NCI-H2029 treated with DMSO at 0.1 percent for 48 hours (cell line): ENCODE measurements around the gene RAB38.

Experiments used
- DNase-seq: peaks from one replicate; lab custom pipeline; 2025; lab: John Stamatoyannopoulos, UW

RAB38 gene

DNA sequence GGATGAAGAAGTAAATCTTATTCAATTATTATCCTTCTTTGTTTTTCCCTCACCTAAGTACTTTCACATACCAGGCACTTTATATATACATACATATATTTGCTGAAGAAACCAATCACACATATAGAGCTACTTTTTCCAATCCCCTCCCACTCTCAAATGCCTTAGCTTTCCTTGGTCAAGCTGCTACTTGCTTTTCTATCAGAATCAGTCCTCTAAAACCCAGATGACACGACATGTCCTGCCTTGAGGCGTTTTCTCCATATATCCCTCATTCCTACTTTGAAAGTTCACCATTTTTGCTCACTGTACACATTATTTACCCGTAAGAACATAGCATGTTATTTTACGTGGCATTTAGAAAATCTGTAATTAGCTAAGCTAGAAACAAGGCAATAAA is 5.4 kb downstream of the RAB38 start:
- DNase-seq, result no peak

DNA sequence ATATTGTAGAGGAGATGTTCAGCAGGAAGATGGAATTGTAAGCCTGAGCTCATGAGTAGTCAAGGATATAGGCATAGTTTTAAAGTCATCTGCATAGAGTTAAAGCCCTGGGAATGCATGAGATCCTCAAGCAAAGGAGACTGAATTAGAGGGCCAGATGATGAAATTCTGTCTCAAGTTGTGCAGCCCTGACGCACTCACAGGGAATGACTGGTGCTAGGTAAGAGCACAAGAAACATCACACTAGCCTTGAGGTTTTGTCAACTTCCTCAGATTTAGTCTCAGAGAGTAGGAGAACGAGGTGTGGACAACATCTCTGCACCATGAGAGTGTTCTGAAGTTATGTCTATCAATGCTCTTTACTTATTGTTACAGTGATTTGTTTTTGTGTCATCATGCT is 5.8 kb downstream of the RAB38 start:
- no peak for DNase-seq

DNA sequence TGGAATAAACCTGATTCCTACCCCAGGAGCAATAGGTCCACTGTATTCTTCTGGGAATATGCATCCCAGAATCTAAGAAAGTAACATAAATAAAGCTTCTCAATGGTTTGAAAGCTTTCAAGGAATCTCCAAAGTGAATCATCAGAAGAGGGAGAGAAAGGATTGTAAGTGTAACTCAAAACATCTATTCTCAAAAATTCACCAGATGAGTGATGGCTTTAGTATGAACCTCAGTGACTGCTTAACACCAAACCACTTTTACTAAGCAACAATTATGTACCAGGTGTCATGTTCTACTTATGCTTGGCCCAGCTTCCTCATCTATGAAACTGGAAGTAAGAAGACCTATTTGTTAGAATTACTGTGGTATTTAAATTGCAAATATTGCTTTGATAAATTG is 7.4 kb downstream of the RAB38 start:
- DNase-seq, result no peak

DNA sequence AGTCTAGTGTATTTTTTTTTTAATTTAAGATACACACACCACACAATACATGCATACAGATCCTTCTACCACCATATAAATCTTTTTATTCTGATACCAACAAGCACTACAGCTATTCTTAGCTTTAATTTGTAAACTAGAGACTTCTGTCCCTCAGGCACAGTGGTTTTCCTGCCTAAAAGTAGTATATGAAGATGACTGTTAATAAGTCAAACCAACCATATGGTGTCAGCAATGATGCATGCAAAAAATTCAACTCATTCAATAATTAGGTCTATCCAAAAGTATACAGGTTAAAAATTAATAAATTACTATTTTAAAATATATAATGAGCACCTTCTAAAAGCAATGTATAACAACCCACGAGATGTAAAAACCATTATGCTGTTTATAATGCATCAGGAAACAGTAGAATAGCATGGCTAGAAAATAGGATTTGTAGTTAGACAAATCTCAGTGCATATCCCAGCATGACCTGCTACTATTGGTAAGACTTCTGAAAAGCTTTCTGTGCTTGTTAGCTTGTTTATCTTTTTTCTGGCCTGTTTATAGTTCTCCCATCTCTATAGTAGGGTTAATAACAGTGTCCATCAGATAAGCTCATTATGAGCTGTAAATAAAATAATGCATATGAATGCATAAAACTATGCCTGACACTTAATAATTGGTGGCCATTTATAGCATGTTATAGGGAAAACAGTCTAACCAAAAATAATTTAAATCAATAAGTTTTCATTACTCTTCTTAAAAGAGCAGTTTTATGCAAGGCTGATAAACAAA is 10.2 kb downstream of the RAB38 start:
- no peak for DNase-seq

DNA sequence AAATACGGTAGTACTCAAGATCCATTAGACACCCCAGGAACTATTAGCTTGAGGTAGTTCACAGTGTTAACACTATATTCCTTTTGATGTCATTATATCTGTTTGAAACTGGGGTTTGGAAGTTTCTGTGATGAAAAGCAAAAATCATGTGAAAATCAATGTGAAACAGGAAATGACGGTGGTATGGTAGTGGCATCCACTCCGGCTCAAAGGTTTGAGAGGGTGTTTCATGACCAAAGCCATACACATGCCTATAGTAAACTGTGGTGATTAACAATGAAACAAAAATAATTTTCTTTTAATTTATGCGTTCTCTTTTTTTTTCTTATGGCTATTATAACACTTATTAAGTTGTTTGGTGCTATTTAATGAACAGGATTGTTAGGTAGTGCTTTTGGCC is 10.9 kb downstream of the RAB38 start:
- DNase-seq, result no peak

DNA sequence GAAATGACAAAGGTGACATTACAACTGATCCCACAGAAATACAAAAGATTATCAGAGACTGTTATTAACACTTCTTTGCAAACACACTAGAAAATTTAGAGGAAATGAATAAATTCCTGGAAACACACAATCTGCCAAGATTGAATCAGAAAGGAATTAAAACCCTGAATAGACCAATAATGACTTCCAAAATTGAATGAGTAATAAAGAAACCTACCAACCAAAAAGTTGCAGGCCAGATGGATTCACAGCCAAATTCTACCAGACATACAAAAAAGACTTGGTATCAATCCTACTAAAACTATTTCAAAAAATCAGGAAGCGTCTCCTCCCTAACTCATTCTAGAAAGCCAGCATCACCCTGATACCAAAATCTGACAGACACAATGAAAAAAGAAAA is 17.2 kb downstream of the RAB38 start:
- DNase-seq, result no peak

DNA sequence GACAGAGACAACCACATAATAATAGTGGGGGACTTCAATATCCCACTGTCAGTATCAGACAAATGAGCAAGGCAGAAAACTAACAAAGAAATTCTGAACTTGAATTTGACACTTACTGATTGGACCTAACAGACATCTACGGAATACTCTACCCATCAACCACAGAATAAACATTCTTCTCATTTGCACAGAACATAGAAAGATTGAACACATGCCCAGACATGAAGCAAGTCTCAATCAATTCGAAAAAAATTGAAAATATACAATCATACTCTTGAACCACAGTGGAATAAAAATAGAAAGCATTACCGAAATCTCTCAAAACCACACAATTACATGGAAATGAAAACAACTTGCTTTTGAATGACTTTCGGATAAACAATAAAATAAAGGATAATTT is 17.9 kb downstream of the RAB38 start:
- no peak for DNase-seq

DNA sequence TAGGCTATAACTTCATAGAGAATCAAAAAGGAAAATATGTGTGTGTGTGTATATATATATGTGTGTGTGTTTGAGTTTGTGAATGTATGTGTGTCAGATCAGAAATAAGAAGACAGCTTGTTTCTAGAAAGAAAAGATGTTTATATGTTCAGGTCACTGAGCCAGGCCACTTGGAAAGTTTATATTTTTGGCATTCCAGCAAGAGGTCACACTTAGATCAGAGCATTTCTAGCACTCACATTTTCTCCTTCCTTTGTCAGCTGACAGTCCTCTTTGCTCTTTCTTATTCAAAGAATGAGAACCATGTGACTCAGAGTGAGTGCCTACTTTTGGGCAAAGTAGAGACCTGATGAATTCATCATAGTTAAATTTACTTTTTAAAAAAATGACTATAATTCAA is 22.9 kb downstream of the RAB38 start:
- DNase-seq, result no peak

DNA sequence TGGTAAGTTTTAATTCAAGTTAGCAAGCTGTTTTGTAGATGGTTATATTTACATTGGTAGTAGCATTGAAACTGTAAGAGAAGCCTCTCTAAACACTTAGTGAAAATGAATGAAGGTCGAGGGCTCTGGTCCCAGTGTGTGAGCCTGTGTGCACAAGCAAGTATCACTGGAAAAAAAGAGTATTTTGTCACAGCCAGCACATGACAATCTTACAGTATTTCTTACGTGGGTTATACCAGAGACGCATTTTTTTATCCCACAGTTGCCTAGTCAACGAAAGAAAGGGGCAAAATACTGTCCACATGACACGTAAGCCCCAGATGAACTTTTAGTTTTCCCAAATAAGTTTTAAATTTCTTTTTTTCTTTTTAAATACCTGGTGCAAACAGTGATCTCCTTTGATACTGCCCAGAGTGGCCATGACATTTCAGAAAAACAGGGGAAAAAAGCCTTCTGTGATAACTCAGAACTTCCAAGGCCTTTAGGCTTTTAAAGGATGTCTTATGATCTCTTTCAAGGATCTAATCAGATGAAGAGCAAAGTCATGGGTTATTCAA is 23.5 kb downstream of the RAB38 start:
- no peak for DNase-seq

DNA sequence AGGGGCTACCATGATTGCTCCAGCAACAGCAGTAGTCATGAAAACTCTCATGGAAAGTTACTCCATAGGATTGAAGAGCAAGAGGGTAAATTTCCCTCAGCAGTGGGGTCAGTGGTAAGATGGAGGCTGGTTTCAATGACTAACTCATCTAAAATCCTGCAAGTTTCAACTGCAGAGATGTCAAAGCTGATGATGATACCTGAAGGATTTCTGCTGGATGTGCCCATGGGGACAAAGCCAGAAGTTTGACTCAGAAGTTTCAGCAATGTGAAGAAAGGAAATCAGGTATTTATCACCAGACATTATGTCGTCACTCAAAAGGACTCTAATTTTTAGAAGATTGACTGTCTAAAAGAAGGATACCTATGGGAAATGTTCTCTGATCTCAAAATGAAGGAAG is 29.1 kb downstream of the RAB38 start:
- no peak for DNase-seq

DNA sequence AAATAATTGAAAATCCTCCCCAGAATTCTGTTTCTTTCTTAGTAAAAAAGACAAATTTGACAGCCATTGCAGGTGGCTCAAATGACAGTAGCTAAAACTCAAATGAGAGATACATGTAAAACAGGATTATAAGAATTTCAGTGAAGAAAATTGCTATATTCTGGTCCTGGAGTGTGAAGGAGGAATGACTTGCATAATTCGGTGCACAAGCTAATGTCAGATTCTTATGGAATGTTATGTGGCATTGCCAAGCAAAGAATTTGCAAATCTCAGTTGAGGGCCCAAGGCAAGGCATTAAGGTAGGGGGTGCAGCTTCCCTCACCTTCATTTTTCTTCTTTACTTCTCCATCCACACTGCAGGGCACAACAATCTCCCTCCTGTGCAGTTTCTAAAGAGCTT is 35.4 kb downstream of the RAB38 start:
- no peak for DNase-seq

DNA sequence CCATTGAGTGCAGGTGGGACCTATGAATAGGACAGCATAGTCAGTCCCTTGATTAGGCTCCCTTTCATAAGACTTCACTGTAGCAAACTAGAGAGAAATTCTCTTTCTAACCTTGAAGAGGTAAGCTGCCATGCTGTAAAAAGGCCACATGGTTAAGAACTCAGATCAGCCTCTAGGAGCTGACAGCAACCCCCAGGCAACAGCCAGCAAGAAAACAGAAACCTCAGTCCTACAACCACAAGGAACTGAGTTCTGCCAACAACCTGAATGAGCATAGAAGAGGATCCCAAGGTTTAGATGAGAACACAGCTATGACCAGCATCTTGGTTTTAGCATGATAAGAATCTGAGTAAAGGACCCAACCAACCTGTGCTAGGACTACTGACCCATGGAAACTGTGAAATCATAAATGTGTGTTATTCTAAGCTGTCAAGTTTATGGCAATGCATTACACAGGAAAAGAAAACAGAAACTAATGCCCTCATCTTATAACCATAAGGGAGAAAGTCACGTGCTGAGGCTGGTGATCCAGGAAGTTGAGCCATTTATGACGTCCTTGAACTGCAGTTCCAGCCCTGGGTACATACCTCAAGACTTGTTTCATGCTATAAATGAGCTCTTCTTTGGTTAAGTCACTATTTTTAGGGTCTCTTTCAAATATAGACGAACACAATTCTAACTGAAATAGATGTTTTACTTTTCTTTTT is 43.3 kb downstream of the RAB38 start:
- DNase-seq, result no peak

DNA sequence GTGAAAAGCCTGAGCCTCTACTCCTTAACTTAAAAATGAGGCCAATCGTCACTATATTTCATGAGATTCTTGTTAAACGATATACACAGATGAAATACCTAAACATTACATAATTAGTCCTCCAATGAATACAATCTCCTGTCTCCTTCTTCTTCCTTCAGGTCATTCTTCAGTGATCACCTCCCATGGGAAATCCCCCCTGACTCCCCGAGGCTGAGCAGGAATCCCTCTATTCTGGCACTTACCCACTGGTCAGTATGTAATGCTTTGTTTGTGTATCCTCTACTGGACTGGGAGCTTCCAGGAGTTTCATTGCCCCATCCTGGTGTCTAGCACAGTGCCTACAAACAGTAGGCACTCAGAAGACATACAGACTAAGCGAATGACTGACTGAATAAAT is 52.3 kb downstream of the RAB38 start:
- no peak for DNase-seq

DNA sequence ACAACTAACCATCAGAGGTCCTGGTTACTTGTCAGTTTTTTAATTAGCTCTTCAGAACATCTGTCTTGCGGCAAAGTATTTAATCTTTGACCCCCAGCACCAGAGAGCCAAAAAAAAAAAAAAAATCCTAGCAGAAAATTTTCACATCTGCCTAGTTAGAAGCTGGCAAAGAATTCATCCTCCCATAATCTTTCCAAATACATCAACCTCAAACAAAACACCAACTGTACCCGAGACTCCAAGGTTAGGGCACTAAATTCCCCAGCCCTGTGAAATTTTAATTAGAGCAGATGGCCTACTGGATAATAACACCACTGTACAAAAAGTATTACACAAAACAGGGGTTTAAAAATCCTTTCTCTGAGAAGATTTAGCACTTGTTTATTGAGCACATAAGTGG is 55.7 kb downstream of the RAB38 start:
- no peak for DNase-seq

DNA sequence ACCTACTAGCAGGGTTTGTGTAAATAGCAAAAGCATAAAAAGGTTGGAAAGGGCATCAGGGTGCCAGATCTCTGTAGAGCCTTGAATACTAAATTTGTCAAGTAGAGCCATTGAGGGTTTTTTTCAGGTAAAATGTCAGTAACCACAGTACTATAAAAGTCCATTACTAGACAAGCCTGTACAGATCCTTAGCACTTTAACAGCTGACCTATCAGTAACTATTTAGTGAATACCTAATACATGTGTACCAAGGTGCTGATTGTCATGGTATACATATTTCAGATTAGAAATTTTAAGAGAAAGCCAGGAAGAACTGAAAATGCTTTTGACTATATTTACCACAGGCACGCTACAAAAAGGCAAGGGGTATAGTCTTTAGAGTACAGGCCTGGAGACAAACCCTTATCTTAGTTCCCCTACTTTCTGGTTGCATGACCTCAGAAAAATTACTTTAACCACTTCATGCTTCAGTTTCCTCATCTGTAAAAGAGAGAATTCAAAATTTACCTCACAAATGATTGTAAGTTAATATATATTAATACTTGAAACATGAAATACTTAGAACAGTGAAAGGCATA is 57.9 kb downstream of the RAB38 start:
- DNase-seq, result no peak

DNA sequence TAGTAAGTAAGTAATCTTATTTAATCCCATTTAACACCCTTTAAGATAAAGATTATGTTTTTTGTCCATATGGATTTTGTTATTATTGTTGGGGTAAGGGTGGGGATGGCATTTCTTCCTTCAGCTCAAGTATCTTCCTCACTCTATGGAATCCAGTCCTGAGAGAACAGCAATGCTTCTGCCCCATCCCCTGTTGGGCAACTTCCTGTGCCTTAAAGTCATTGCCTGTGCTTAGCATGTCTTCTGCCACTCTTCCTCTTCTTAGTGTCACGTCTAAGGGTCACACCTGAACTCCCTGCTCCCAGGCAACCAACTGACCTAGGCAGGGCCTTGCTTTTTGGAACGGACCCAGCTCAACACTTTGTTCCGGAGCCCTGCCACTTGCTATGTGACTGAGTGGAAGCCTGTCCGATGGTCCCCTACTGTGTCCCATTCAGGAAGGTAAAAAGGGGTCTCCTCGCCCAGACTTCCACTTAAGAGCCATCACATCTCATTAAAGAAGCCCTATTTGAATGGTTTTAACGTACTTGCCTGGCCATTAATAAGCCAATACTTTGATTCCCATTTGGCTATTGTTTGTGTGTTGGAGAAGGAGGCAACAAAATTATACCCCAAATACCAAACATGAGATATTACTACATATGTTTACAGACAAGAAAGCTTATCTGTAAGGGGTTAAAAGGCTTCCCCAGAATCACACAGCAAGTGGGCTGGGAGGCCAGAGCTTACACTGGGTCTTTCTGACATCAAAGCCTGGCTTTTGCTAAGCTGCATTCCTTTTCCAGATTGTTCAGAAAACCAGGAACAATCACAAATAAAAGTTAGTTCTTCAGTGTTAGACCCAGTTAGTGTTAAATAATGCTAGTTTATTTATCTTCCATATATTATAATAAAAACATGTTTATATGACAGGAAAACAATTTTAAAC is 59.2 kb downstream of the RAB38 start:
- DNase-seq, result no peak

DNA sequence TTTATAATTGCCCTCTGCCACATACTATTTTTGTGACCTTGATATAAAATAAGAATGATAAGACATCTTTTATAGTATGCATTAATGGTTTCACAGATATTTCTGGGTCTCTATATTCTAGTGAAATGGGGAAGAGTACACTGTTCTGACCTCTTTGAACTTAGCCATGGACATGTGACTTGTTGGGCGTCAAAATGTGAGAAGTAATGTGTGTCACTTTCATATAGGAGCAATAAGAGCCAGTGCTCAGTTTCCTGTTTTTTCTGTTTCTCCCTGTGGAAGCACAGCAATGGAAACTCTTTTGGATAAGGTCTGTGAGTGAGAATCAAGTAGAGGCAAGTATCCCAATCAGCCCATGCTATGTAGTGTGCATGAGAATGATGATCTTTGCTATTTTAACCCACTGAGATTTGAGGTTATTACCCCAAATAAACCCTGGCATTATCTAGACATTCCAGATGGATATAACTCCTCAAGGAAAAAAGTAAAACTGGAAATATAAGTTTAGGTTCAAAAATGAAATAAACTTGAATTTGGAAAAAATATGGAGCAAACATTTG is 60.7 kb downstream of the RAB38 start:
- no peak for DNase-seq

DNA sequence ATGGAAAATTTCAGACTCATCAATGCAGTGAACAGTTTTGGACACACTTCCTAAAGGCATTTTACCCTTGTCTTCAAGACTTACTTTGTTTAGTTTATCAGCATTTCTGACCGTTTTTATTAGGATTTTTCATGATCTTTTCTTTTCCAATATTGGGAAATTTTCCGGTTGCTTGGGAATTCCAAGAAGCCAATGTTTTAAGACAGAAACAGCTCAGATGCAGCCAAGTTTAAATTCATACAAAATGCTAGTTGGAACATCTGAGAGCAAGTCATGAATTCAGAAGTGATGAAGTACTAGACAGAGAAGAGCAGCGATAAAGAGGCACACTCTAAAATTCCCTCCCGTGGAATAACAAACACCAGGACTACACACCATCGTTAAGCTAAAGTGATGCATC is 68.6 kb downstream of the RAB38 start:
- no peak for DNase-seq

DNA sequence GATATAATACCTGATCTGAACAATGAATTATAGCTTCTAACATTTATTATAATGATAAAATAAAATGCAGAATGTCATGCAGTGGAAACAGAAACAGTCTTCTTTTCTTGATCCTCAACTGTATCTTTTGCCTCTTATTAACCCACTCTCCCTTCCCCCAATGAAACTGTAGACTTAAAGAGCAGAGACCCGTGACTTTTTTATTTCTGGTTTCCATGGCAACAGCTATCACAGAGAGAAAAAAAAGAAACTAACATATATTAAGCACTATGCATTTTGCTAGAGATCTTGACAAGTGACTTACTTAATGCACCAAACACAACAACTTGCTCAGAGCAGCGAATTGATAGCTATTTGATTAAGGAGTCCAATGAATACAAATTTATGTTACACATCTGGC is 69.3 kb downstream of the RAB38 start:
- no peak for DNase-seq

DNA sequence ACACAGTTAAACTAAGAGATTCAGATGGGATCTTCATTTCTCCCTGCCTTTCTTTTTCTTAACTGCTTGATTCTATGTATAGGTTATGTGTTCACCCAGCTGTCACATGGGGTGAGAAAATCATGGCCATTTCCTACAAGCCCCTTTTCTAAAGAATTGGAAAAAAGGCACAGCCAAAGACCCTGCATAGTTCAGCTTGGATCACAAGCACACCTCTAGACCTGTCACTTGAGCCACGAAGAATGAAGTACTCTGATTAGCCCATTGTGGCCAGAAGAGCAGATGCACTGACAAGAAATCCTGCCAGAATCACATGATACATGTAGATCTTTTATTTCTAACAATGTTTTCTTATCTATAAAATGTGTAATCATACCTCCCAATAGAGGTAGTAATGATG is 69.7 kb downstream of the RAB38 start:
- no peak for DNase-seq

DNA sequence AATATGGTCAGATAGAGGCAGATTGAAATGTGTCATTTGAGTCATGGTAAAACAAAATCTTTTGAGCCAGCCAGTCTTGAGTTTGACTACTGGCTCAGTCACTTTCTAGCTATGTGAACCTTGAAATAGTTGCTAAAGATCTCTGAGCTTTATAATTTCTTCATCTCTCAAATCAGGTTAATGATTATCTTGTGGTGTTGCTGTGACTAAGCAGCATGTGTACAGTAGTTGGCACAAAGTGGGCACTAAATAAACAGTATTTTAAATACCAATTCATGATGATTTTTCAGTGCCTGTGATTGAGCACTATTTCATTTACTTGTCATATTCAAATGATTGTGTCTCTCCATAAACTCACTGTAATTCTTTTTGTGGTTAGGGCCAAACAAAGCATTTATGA is 70.8 kb downstream of the RAB38 start:
- no peak for DNase-seq
